GM13976 (cell line): ENCODE measurements around the gene ADAMTS6.

Source experiments
- DNase-seq: peaks from one replicate; pipeline ENCODE4 v3.0.0; 2012; ENCODE audit warnings: low spot score
- CTCF ChIP-seq: IDR thresholded peaks from 2 replicates; pipeline ENCODE4 v1.5.1; 2012; ENCODE audit warnings: borderline replicate concordance, mild to moderate bottlenecking; ENCODE audit not compliant: insufficient read depth; ENCODE audit errors: extremely low read depth, missing control alignments, control extremely low read depth
- in situ Hi-C: fragments of 300-500 bp; cut with MboI; formaldehyde crosslinking; loops from one replicate; pipeline ENCODE4 v1.12.0; 2022; ENCODE audit warnings: low sequenced_read_pairs, mixed read lengths, inconsistent platforms; ENCODE audit not compliant: unreplicated experiment

Gene ADAMTS6

DNA sequence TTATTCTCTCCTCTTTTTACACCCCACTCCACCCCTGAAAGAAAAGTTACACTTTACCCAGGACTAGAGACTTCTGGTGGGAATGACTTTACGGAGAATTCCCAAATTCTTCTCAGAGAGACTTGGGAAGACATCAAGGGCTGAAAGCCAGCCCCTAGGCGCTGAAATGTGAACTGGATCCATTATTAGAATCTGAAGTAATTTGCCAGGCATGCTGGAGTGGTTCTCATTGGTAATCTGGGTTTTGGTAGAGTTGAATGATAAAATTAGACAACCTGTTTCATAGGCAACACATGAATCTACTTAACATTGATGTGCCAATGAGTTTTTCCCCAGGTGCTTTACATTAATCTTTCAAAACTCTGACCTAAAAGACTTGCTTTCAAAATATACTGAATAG, 324.8 kb downstream of the ADAMTS6 start:
- no peak for DNase-seq
- TF ChIP-seq CTCF: no peak
- in situ Hi-C loops: no loop called here

GRCh38 chr5:65152131-65152530, 329.6 kb downstream of the ADAMTS6 start:
- in situ Hi-C loops: no loop called here
- TF ChIP-seq CTCF: no peak
- DNase-seq: no peak

DNA sequence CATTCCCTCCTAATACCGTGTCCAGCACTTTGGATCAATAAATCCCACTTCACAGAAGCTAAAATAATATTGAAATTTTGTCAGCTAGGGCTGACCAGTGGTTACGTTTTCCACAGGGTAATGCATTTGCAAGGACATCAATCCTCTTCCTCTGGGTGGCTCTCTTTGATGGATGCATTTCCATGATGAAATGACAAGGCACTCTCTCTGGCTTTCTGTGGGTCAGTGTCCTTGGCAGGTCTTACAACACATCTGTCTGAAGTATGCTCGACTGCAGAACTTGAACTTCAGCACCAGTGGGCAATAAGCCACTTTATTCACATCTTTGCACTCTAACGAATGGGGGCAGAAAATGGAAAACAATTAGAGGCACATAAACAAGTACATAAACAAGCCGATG, 330.1 kb downstream of the ADAMTS6 start:
- in situ Hi-C loops: no loop called here
- DNase-seq: no peak
- TF ChIP-seq CTCF: no peak

DNA sequence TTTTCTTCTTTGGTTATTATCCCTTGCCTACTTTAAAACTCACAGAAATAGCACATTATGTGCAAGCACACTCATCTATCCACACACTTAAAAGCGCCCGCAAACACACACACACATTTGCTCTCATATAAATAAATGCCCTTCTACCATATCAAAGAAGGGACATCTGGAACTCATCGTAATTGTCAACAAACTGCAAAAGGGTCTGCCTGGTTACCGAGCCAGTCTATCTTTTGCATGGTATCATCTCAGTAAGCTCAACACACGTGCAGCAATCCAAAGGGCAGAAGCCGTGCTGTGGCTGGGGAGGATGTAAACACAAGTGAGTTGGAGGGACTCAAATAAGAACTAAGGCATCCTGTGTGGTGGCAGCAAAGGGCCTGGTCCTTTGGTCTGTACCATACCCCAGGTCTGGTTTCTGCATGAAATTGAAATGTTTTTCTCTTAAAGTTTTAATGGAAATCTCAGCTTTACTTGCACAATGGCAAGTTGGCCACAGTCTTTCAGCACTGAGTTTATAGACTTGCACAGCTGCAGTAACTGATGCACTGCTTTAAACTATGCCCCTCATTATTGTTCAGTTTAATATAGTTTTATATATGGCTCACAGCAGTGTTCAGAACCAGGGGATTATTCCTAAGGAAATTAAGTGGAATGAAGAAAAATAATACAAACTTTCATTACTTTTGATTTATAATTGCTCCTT, 331.0 kb downstream of the ADAMTS6 start:
- in situ Hi-C loops: no loop called here
- no peak for TF ChIP-seq CTCF
- no peak for DNase-seq

DNA sequence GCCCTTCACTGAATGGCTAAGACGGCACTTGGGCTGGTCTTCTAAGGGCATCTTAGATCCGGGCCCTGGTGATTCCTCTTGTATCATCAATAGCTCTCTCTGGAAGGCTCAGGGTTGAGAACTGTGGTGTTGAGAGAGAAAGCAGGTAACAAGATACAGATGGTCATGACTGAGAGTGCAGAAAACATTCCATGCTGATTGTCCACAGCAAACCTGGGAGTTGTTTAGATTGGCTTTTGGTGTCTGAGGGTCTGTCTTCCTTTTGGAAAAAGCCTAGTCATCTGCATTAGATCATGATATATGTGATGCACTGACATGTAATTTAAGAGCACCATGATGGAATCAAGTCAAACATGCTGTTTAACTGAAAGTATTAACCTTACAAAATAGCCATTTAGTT, 331.9 kb downstream of the ADAMTS6 start:
- no peak for DNase-seq
- in situ Hi-C loops: no loop called here
- no peak for TF ChIP-seq CTCF

GRCh38 chr5:65144136-65144871, 337.4 kb downstream of the ADAMTS6 start:
- in situ Hi-C loops: no loop called here
- TF ChIP-seq CTCF: no peak
- DNase-seq: no peak
